Measurements from ENCODE around the gene ZNF362.
A peak's percentile ranks its signal among the peaks of the same experiment; 100 is the strongest.
"Not testable (repeated sequence)": the region's sequence is repeated elsewhere in the genome, so short reads cannot be mapped to it uniquely, and the experiment has no call there.

ZNF362 gene

DNA sequence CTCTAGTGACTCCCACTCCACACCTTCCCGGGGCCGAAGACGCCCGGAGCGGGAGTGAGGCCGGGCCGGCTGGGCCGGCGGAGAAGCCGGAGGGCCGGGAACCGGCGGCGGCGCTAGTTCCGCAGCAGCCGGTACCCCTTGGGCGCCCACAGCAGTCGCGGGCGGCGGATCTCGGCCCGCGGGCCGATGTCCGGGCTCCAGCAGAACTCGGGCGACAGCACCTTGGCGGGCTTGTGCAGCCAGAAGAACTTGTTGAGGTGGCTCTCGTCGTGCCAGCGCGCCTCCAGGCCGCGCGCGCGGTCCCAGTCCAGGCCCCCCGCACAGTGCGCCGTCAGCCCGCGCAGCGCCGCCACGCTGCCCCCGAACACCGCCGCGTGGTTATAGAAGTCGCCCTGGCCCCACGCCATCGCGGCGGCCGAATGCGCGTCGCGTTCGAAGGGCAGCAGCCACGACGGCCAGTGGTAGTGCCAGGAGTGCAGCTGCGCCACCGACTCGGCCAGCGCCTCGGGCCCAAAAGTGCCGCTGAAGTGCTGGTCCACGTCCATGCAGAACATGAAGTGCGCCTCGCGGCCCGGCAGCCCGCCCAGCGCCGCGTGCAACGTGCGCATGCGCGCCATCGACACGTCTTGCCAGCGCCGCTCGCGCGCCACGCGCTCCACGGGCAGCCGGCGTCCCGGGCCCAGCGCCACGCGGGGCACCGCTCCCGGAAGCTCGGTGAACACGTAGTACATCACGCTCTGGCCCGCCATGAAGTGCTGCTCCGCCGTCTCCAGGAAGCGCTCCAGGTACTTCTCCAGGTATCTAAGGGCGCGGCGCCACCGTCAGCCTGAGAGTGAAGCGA lies 50.6 kb downstream of the ZNF362 start:
- Histone ChIP-seq H3K9ac (ENCODE audit: low read length) (peak overlapping the region; percentile 11), H3K56ac (ENCODE audit: low read length) (peak overlapping the region; percentile 78), H4K8ac (ENCODE audit: low read depth, low read length) (no peak overlapping the region), H2AK5ac (ENCODE audit: low read length) (no peak overlapping the region), H3K4me2 (ENCODE audit: low read length) (peak overlapping the region; percentile 10), H2BK15ac (replicated peaks; ENCODE audit: low read depth) (no peak overlapping the region), H4K5ac (ENCODE audit: low read length) (no peak overlapping the region), H2BK120ac (ENCODE audit: low read depth, low read length) (no peak overlapping the region), H3K4me3 (ENCODE audit: low read length) (no peak overlapping the region), H3K36me3 (ENCODE audit: control insufficient read depth, insufficient read depth, low read length) (no peaks in the 10 kb centered on the region), H3K79me2 (ENCODE audit: control insufficient read depth, insufficient read depth, low read length) (no peaks in the 10 kb centered on the region), H3K18ac (ENCODE audit: low read length) (no peak overlapping the region), H3K4me1 (ENCODE audit: control insufficient read depth, low read depth, low read length) (no peaks in the 10 kb centered on the region), H3K4ac (ENCODE audit: low read depth, low read length) (no peak overlapping the region), H3K23ac (ENCODE audit: low read length) (no peak overlapping the region), H3K27me3 (ENCODE audit: insufficient read depth, low read length, poor library complexity) (peaks cover 8% of the 10 kb centered on the region), H2BK5ac (ENCODE audit: low read length) (no peak overlapping the region), H3K27ac (ENCODE audit: low read depth, low read length) (no peak overlapping the region), H3K79me1 (ENCODE audit: low read length) (no peaks in the 10 kb centered on the region)
- no CpG with 5 or more reads among the region's 113 CpGs for WGBS (ENCODE audit: extremely low coverage, insufficient coverage, low lambda C conversion rate)
- DNase-seq = no peak

DNA sequence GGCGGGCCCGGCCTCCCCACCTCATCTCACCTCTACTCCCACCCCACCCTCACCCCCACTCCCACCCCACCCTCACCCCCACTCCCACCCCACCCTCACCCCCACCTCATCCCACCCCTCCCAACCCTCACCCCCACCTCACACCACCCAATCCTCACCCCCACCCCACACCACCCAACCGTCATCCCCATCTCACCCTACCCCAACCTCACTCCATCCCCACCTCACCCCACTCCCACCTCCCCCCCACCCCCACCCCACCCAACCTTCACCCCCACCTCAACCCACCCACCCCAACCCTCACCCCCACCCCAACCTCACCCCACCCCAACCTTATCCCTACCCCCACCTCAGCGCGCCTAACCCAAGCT lies 51.2 kb downstream of the ZNF362 start:
- no peak overlapping the region for H3K4me2 ChIP-seq (ENCODE audit: low read length)
- no CpG with 5 or more reads among the region's 5 CpGs for WGBS (ENCODE audit: extremely low coverage, insufficient coverage, low lambda C conversion rate)
- no peak overlapping the region for H2BK120ac ChIP-seq (ENCODE audit: low read depth, low read length)
- H4K5ac ChIP-seq (ENCODE audit: low read length) = no peak overlapping the region
- H3K4me1 ChIP-seq (ENCODE audit: control insufficient read depth, low read depth, low read length) = no peaks in the 10 kb centered on the region
- H3K4me3 ChIP-seq (ENCODE audit: low read length) = no peak overlapping the region
- no peak overlapping the region for H4K8ac ChIP-seq (ENCODE audit: low read depth, low read length)
- no peak overlapping the region for H3K23ac ChIP-seq (ENCODE audit: low read length)
- no peak overlapping the region for H2BK5ac ChIP-seq (ENCODE audit: low read length)
- no peak overlapping the region for H3K56ac ChIP-seq (ENCODE audit: low read length)
- peaks cover 8% of the 10 kb centered on the region for H3K27me3 ChIP-seq (ENCODE audit: insufficient read depth, low read length, poor library complexity)
- H2AK5ac ChIP-seq (ENCODE audit: low read length) = no peak overlapping the region
- no peak overlapping the region for H3K4ac ChIP-seq (ENCODE audit: low read depth, low read length)
- H2BK15ac ChIP-seq (replicated peaks; ENCODE audit: low read depth) = no peak overlapping the region
- no peak for DNase-seq
- H3K9ac ChIP-seq (ENCODE audit: low read length) = no peak overlapping the region
- no peak overlapping the region for H3K18ac ChIP-seq (ENCODE audit: low read length)
- H3K36me3 ChIP-seq (ENCODE audit: control insufficient read depth, insufficient read depth, low read length) = no peaks in the 10 kb centered on the region
- H3K79me1 ChIP-seq (ENCODE audit: low read length) = no peaks in the 10 kb centered on the region
- no peak overlapping the region for H3K27ac ChIP-seq (ENCODE audit: low read depth, low read length)
- H3K79me2 ChIP-seq (ENCODE audit: control insufficient read depth, insufficient read depth, low read length) = no peaks in the 10 kb centered on the region

GRCh38 chr1:33309351-33309750 lies 53.1 kb downstream of the ZNF362 start:
- not testable (repeated sequence) for H3K23ac ChIP-seq (ENCODE audit: low read length); H3K27ac ChIP-seq (ENCODE audit: low read depth, low read length); H3K4ac ChIP-seq (ENCODE audit: low read depth, low read length); H3K4me2 ChIP-seq (ENCODE audit: low read length); H3K36me3 ChIP-seq (ENCODE audit: control insufficient read depth, insufficient read depth, low read length); H3K4me1 ChIP-seq (ENCODE audit: control insufficient read depth, low read depth, low read length); H3K79me1 ChIP-seq (ENCODE audit: low read length); H4K5ac ChIP-seq (ENCODE audit: low read length); H2BK120ac ChIP-seq (ENCODE audit: low read depth, low read length); H3K4me3 ChIP-seq (ENCODE audit: low read length); H3K18ac ChIP-seq (ENCODE audit: low read length); H2AK5ac ChIP-seq (ENCODE audit: low read length); H4K8ac ChIP-seq (ENCODE audit: low read depth, low read length); H3K27me3 ChIP-seq (ENCODE audit: insufficient read depth, low read length, poor library complexity); DNase-seq; H2BK15ac ChIP-seq (replicated peaks; ENCODE audit: low read depth); H3K9ac ChIP-seq (ENCODE audit: low read length); H3K79me2 ChIP-seq (ENCODE audit: control insufficient read depth, insufficient read depth, low read length); H3K56ac ChIP-seq (ENCODE audit: low read length); H2BK5ac ChIP-seq (ENCODE audit: low read length)
- no CpG with 5 or more reads among the region's 32 CpGs for WGBS (ENCODE audit: extremely low coverage, insufficient coverage, low lambda C conversion rate)

- Histone ChIP-seq H3K4me2 (ENCODE audit: low read length) (no peak overlapping the region), H2BK120ac (ENCODE audit: low read depth, low read length) (no peak overlapping the region), H3K4me1 (ENCODE audit: control insufficient read depth, low read depth, low read length) (no peaks in the 10 kb centered on the region), H4K8ac (ENCODE audit: low read depth, low read length) (no peak overlapping the region), H2BK15ac (replicated peaks; ENCODE audit: low read depth) (no peak overlapping the region), H3K4ac (ENCODE audit: low read depth, low read length) (no peak overlapping the region), H3K79me2 (ENCODE audit: control insufficient read depth, insufficient read depth, low read length) (no peaks in the 10 kb centered on the region), H4K5ac (ENCODE audit: low read length) (no peak overlapping the region), H2AK5ac (ENCODE audit: low read length) (no peak overlapping the region), H3K56ac (ENCODE audit: low read length) (no peak overlapping the region), H3K27ac (ENCODE audit: low read depth, low read length) (no peak overlapping the region), H3K4me3 (ENCODE audit: low read length) (no peak overlapping the region), H3K27me3 (ENCODE audit: insufficient read depth, low read length, poor library complexity) (peaks cover 8% of the 10 kb centered on the region), H2BK5ac (ENCODE audit: low read length) (no peak overlapping the region), H3K36me3 (ENCODE audit: control insufficient read depth, insufficient read depth, low read length) (no peaks in the 10 kb centered on the region), H3K23ac (ENCODE audit: low read length) (no peak overlapping the region), H3K9ac (ENCODE audit: low read length) (no peak overlapping the region), H3K18ac (ENCODE audit: low read length) (no peak overlapping the region), H3K79me1 (ENCODE audit: low read length) (no peaks in the 10 kb centered on the region)
- DNase-seq = no peak
- WGBS (ENCODE audit: extremely low coverage, insufficient coverage, low lambda C conversion rate) = no CpG with 5 or more reads among the region's 8 CpGs
Measured at GRCh38 chr1:33310702-33311101, 54.4 kb downstream of the ZNF362 start.

GRCh38 chr1:33311706-33312412 lies 55.6 kb downstream of the ZNF362 start:
- H3K56ac ChIP-seq (ENCODE audit: low read length) = no peak overlapping the region
- H2BK120ac ChIP-seq (ENCODE audit: low read depth, low read length) = no peak overlapping the region
- no peak overlapping the region for H4K8ac ChIP-seq (ENCODE audit: low read depth, low read length)
- no CpG with 5 or more reads among the region's 7 CpGs for WGBS (ENCODE audit: extremely low coverage, insufficient coverage, low lambda C conversion rate)
- no peak overlapping the region for H2BK5ac ChIP-seq (ENCODE audit: low read length)
- H3K4me1 ChIP-seq (ENCODE audit: control insufficient read depth, low read depth, low read length) = no peaks in the 10 kb centered on the region
- H3K4ac ChIP-seq (ENCODE audit: low read depth, low read length) = no peak overlapping the region
- no peaks in the 10 kb centered on the region for H3K79me2 ChIP-seq (ENCODE audit: control insufficient read depth, insufficient read depth, low read length)
- no peak overlapping the region for H3K4me2 ChIP-seq (ENCODE audit: low read length)
- H2AK5ac ChIP-seq (ENCODE audit: low read length) = no peak overlapping the region
- DNase-seq = no peak
- H3K23ac ChIP-seq (ENCODE audit: low read length) = no peak overlapping the region
- no peak overlapping the region for H4K5ac ChIP-seq (ENCODE audit: low read length)
- H3K9ac ChIP-seq (ENCODE audit: low read length) = no peak overlapping the region
- H2BK15ac ChIP-seq (replicated peaks; ENCODE audit: low read depth) = no peak overlapping the region
- no peak overlapping the region for H3K18ac ChIP-seq (ENCODE audit: low read length)
- H3K36me3 ChIP-seq (ENCODE audit: control insufficient read depth, insufficient read depth, low read length) = no peaks in the 10 kb centered on the region
- no peaks in the 10 kb centered on the region for H3K79me1 ChIP-seq (ENCODE audit: low read length)
- no peak overlapping the region for H3K4me3 ChIP-seq (ENCODE audit: low read length)
- peaks cover under 1% of the 10 kb centered on the region for H3K27me3 ChIP-seq (ENCODE audit: insufficient read depth, low read length, poor library complexity)
- H3K27ac ChIP-seq (ENCODE audit: low read depth, low read length) = no peak overlapping the region
